ENCODE results near the gene SLC2A3. TPM values are rescaled to one million over a fixed set of nuclear protein-coding genes. Genes with fewer than 3 reads are reported as not detected.
"Not testable (repeated sequence)": the region's sequence is repeated elsewhere in the genome, so short reads cannot be mapped to it uniquely, and the experiment has no call there.

SLC2A3 gene
- total RNA-seq, 4 donors from 2014 or later: 11.5 to 46.6 (median 12.8) TPM

GRCh38 chr12:7966563-7966962, 30.6 kb upstream of the SLC2A3 start:
- TF ChIP-seq EP300 (IDR thresholded peaks at IDR 0.05) (no peak), POLR2A (IDR thresholded peaks at IDR 0.05) (no peak), CTCF (IDR thresholded peaks at IDR 0.05) (no peak), POLR2AphosphoS5 (IDR thresholded peaks at IDR 0.05) (no peak)
- H3K27me3 ChIP-seq: no peaks in the 10 kb centered on the region
- WGBS, 2 donors (ENCODE audit: low coverage in 1 of 2): 85% methylated on average over 14 of the region's 14 CpGs; no CpG with 5 or more reads in 1 of the 2 donors
- no peaks in the 10 kb centered on the region for H3K9me3 ChIP-seq
- no peak overlapping the region for H3K27ac ChIP-seq
- H3K4me1 ChIP-seq: peaks cover 0 to 29% (median 4%) of the 10 kb centered on the region in 3 donors
- no peak overlapping the region for H3K4me3 ChIP-seq
- H3K36me3 ChIP-seq: no peaks in the 10 kb centered on the region
- no peak for ATAC-seq

GRCh38 chr12:7964669-7965068, 28.7 kb upstream of the SLC2A3 start:
- not testable (repeated sequence) for H3K9me3 ChIP-seq, H3K27me3 ChIP-seq, H3K36me3 ChIP-seq, ATAC-seq, H3K4me3 ChIP-seq, H3K27ac ChIP-seq
- 93 to 100% methylated on average over 3 to 8 of the region's 9 CpGs for WGBS, 2 donors (ENCODE audit: low coverage in 1 of 2)
- H3K4me1 ChIP-seq: peaks cover 0 to 33% (median 2%) of the 10 kb centered on the region in 3 donors

GRCh38 chr12:7961395-7962178, 25.6 kb upstream of the SLC2A3 start:
- no peaks in the 10 kb centered on the region for H3K27me3 ChIP-seq
- WGBS, 2 donors (ENCODE audit: low coverage in 1 of 2): 55 to 63% methylated on average over 5 to 7 of the region's 12 CpGs
- TF ChIP-seq EP300 (IDR thresholded peaks at IDR 0.05) (no peak), CTCF (IDR thresholded peaks at IDR 0.05) (no peak), POLR2AphosphoS5 (IDR thresholded peaks at IDR 0.05) (no peak)
- peak overlapping the region in 2 of 4 donors; percentile 73 to 78 for H3K27ac ChIP-seq
- no peaks in the 10 kb centered on the region for H3K9me3 ChIP-seq
- no peaks in the 10 kb centered on the region for H3K36me3 ChIP-seq
- H3K4me1 ChIP-seq: peaks cover 0 to 25% (median 2%) of the 10 kb centered on the region in 3 donors
- H3K4me3 ChIP-seq: no peak overlapping the region
- no peak for ATAC-seq

GRCh38 chr12:7959701-7960121, 23.7 kb upstream of the SLC2A3 start:
- 57 to 74% methylated on average over 1 to 3 of the region's 3 CpGs for WGBS, 2 donors (ENCODE audit: low coverage in 1 of 2)
- no peak overlapping the region for H3K27ac ChIP-seq
- H3K4me1 ChIP-seq: peaks cover 0 to 25% (median 2%) of the 10 kb centered on the region in 3 donors
- H3K4me3 ChIP-seq: no peak overlapping the region
- H3K27me3 ChIP-seq: no peaks in the 10 kb centered on the region
- TF ChIP-seq POLR2AphosphoS5 (IDR thresholded peaks at IDR 0.05): no peak
- no peak for TF ChIP-seq CTCF (IDR thresholded peaks at IDR 0.05)
- TF ChIP-seq EP300 (IDR thresholded peaks at IDR 0.05): no peak
- TF ChIP-seq POLR2A (IDR thresholded peaks at IDR 0.05): no peak
- H3K9me3 ChIP-seq: no peaks in the 10 kb centered on the region
- ATAC-seq: no peak
- H3K36me3 ChIP-seq: no peaks in the 10 kb centered on the region

- H3K4me3 ChIP-seq: no peak overlapping the region
- H3K9me3 ChIP-seq: no peaks in the 10 kb centered on the region
- TF ChIP-seq EP300 (IDR thresholded peaks at IDR 0.05) (no peak), CTCF (IDR thresholded peaks at IDR 0.05) (no peak), POLR2AphosphoS5 (IDR thresholded peaks at IDR 0.05) (no peak), POLR2A (IDR thresholded peaks at IDR 0.05) (no peak)
- no peaks in the 10 kb centered on the region for H3K27me3 ChIP-seq
- H3K4me1 ChIP-seq: peaks cover 0 to 25% (median 2%) of the 10 kb centered on the region in 3 donors
- H3K27ac ChIP-seq: no peak overlapping the region
- 100% methylated on average over 1 of the region's 1 CpG; no CpG with 5 or more reads in 1 of the 2 donors for WGBS, 2 donors (ENCODE audit: low coverage in 1 of 2)
- no peak for ATAC-seq
- no peaks in the 10 kb centered on the region for H3K36me3 ChIP-seq
These were observed 23.3 kb upstream of the SLC2A3 start for GRCh38 chr12:7959278-7959677.

GRCh38 chr12:7954877-7955276, 18.9 kb upstream of the SLC2A3 start:
- H3K4me1 ChIP-seq, H3K27ac ChIP-seq, H3K27me3 ChIP-seq, H3K9me3 ChIP-seq, H3K36me3 ChIP-seq, H3K4me3 ChIP-seq, ATAC-seq: not testable (repeated sequence)
- WGBS, 2 donors (ENCODE audit: low coverage in 1 of 2): 94 to 100% methylated on average over 4 to 11 of the region's 19 CpGs

GRCh38 chr12:7954418-7954817, 18.4 kb upstream of the SLC2A3 start:
- WGBS, 2 donors (ENCODE audit: low coverage in 1 of 2): 7 to 16% methylated on average over 3 to 7 of the region's 10 CpGs
- not testable (repeated sequence) for H3K4me3 ChIP-seq, H3K27me3 ChIP-seq, ATAC-seq, H3K27ac ChIP-seq, H3K4me1 ChIP-seq, H3K9me3 ChIP-seq, H3K36me3 ChIP-seq

GRCh38 chr12:7953912-7954311, 17.9 kb upstream of the SLC2A3 start:
- not testable (repeated sequence) for H3K27ac ChIP-seq, H3K4me1 ChIP-seq, H3K36me3 ChIP-seq, H3K4me3 ChIP-seq, ATAC-seq, H3K9me3 ChIP-seq, H3K27me3 ChIP-seq
- 76 to 100% methylated on average over 1 to 2 of the region's 2 CpGs for WGBS, 2 donors (ENCODE audit: low coverage in 1 of 2)

Data from gastroesophageal sphincter (tissue), 4 donors.